HEK293 (cell line): ENCODE measurements around the gene MECR.

Source experiments
- CTCF ChIA-PET: fragments of 350-600 bp; formaldehyde crosslinking; extraction: SDS; loops from one replicate; lab custom pipeline; 2021; ENCODE audit warnings: antibody characterized with exemption; lab: Yijun Ruan, JAX
- POLR2A ChIA-PET: fragments of 300-600 bp; formaldehyde crosslinking; extraction: SDS; loops from one replicate; lab custom pipeline; 2020; ENCODE audit warnings: antibody characterized with exemption, inconsistent platforms; lab: Yijun Ruan, JAX
- H3K27ac ChIP-seq: fragments of 200-500 bp; sonication (Bioruptor generic); 2 replicates; pipeline ENCODE4 v1.5.1; 2014; ENCODE audit warnings: low read depth, low read length, control low read depth, inconsistent platforms; ENCODE audit errors: extremely low read depth
- H3K36me3 ChIP-seq, 2 experiments: fragments of 200-500 bp in 1 of 2; sonication (Bioruptor generic) in 1 of 2; 1 replicate in 1 of 2; 2 replicates in 1 of 2; pipeline ENCODE4 v1.5.1; 2014 to 2017; ENCODE audit warnings: inconsistent platforms in 2 of 2, low read length in 2 of 2; ENCODE audit not compliant: control insufficient read depth in 2 of 2, insufficient read depth in 1 of 2
- H3K4me1 ChIP-seq: fragments of 200-500 bp; sonication (Bioruptor generic); 2 replicates; pipeline ENCODE4 v1.5.1; 2014; ENCODE audit warnings: mild to moderate bottlenecking, low read length, inconsistent platforms; ENCODE audit not compliant: control insufficient read depth, insufficient read depth
- H3K4me3 ChIP-seq: 2 replicates; pipeline ENCODE4 v1.5.1; 2011; ENCODE audit warnings: low read depth, mild to moderate bottlenecking, control low read depth, low read length, moderate library complexity
- H3K9me3 ChIP-seq: fragments of 200-500 bp; sonication (Bioruptor generic); 2 replicates; pipeline ENCODE4 v1.5.1; 2014; ENCODE audit warnings: low read depth, low read length, inconsistent platforms; ENCODE audit not compliant: control insufficient read depth, insufficient read depth
- GFI1B ChIP-seq: fragments of 450-650 bp; formaldehyde crosslinking; IDR thresholded peaks from 2 replicates; pipeline ENCODE4 v1.5.1; 2016; ENCODE audit warnings: missing biosample characterization, missing genetic modification characterization
- GLI2 ChIP-seq: fragments of 450-650 bp; formaldehyde crosslinking; IDR thresholded peaks from 2 replicates; pipeline ENCODE4; 2017; ENCODE audit warnings: missing biosample characterization, missing genetic modification characterization, low read depth, borderline replicate concordance
- HIC1 ChIP-seq: fragments of 450-650 bp; formaldehyde crosslinking; IDR thresholded peaks from 2 replicates; pipeline ENCODE4 v1.5.1; 2016; ENCODE audit warnings: missing biosample characterization, missing genetic modification characterization
- KLF8 ChIP-seq: fragments of 450-650 bp; formaldehyde crosslinking; IDR thresholded peaks from 2 replicates; pipeline ENCODE4 v1.5.1; 2016; ENCODE audit warnings: missing biosample characterization, missing genetic modification characterization
- ZFHX2 ChIP-seq: fragments of 450-650 bp; formaldehyde crosslinking; conservative IDR thresholded peaks from 2 replicates; pipeline ENCODE4 v1.5.1; 2016; ENCODE audit warnings: missing biosample characterization, missing genetic modification characterization
- ZNF148 ChIP-seq: fragments of 450-650 bp; formaldehyde crosslinking; IDR thresholded peaks from 2 replicates; pipeline ENCODE4 v1.5.0; 2017; ENCODE audit warnings: missing biosample characterization, missing genetic modification characterization, borderline replicate concordance
- ZNF19 ChIP-seq: fragments of 450-650 bp; formaldehyde crosslinking; IDR thresholded peaks from 2 replicates; pipeline ENCODE4; 2016; ENCODE audit warnings: missing biosample characterization, missing genetic modification characterization, low read depth
- ZNF202 ChIP-seq: fragments of 450-650 bp; formaldehyde crosslinking; IDR thresholded peaks from 2 replicates; pipeline ENCODE4 v1.5.1; 2016; ENCODE audit warnings: missing biosample characterization, missing genetic modification characterization, borderline replicate concordance
- ZNF223 ChIP-seq: fragments of 450-650 bp; formaldehyde crosslinking; IDR thresholded peaks from 2 replicates; pipeline ENCODE4 v1.5.1; 2016; ENCODE audit warnings: missing biosample characterization, missing genetic modification characterization
- ZNF239 ChIP-seq: fragments of 450-650 bp; formaldehyde crosslinking; IDR thresholded peaks from 2 replicates; pipeline ENCODE4 v1.5.1; 2016; ENCODE audit warnings: missing biosample characterization, missing genetic modification characterization
- ZNF311 ChIP-seq: fragments of 450-650 bp; formaldehyde crosslinking; IDR thresholded peaks from 2 replicates; pipeline ENCODE4 v1.5.1; 2017; ENCODE audit warnings: missing biosample characterization, missing genetic modification characterization, borderline replicate concordance
- ZNF335 ChIP-seq: fragments of 450-650 bp; formaldehyde crosslinking; conservative IDR thresholded peaks from 2 replicates; pipeline ENCODE4 v1.5.1; 2016; ENCODE audit warnings: missing biosample characterization, missing genetic modification characterization
- ZNF37A ChIP-seq: fragments of 450-650 bp; IDR thresholded peaks from 2 replicates; pipeline ENCODE4 v1.5.1; 2018; ENCODE audit warnings: missing biosample characterization, missing genetic modification characterization
- ZNF48 ChIP-seq: fragments of 450-650 bp; formaldehyde crosslinking; IDR thresholded peaks from 2 replicates; pipeline ENCODE4 v1.5.1; 2016; ENCODE audit warnings: missing biosample characterization, missing genetic modification characterization
- ZNF501 ChIP-seq: fragments of 450-650 bp; formaldehyde crosslinking; IDR thresholded peaks from 2 replicates; pipeline ENCODE4 v1.5.1; 2016; ENCODE audit warnings: missing biosample characterization, missing genetic modification characterization
- ZNF510 ChIP-seq: fragments of 450-650 bp; formaldehyde crosslinking; IDR thresholded peaks from 2 replicates; pipeline ENCODE4 v1.5.1; 2018; ENCODE audit warnings: mild to moderate bottlenecking, missing genetic modification characterization, missing biosample characterization; ENCODE audit not compliant: insufficient replicate concordance
- ZNF624 ChIP-seq: fragments of 450-650 bp; formaldehyde crosslinking; IDR thresholded peaks from 2 replicates; pipeline ENCODE4 v1.5.1; 2017; ENCODE audit warnings: missing biosample characterization, missing genetic modification characterization
- ZSCAN4 ChIP-seq: fragments of 450-650 bp; formaldehyde crosslinking; IDR thresholded peaks from 2 replicates; pipeline ENCODE4 v1.5.1; 2017; ENCODE audit warnings: missing biosample characterization, missing genetic modification characterization
- ZSCAN5A ChIP-seq: fragments of 450-650 bp; formaldehyde crosslinking; IDR thresholded peaks from 2 replicates; pipeline ENCODE4 v1.5.1; 2016; ENCODE audit warnings: missing biosample characterization, missing genetic modification characterization

MECR gene

GRCh38 chr1:29217633-29218032, 13.1 kb downstream of the MECR start:
- Histone ChIP-seq H3K4me1 (no peaks in the 10 kb centered on the region), H3K4me3 (no peak overlapping the region), H3K27ac (no peak overlapping the region), H3K36me3 (peaks cover 14 to 61% of the 10 kb centered on the region in 2 experiments; a peak in 2 of 3 replicates), H3K9me3 (no peaks in the 10 kb centered on the region)
- POLR2A ChIA-PET: interaction anchor here (1.1 kb wide), 1 partner anchor 326 kb away, joined by 4 read pairs; no protein-coding TSS in a partner anchor
- peak; percentile 21; the same call in 1 of the 2 replicates for TF ChIP-seq ZFHX2 (tag by site-specific recombination)
- TF ChIP-seq ZNF202 (tag by site-specific recombination): no peak
- CTCF ChIA-PET: interaction anchor here (2.5 kb wide), 1 partner anchor 15 kb away, joined by 7 read pairs; no protein-coding TSS in a partner anchor

- CTCF ChIA-PET: interaction anchor here (0.7 kb wide), 1 partner anchor 190 kb away, joined by 3 read pairs; no protein-coding TSS in a partner anchor
- peaks cover 22 to 78% of the 10 kb centered on the region in 2 experiments; a peak in 2 of 3 replicates for H3K36me3 ChIP-seq
Observed at GRCh38 chr1:29213055-29213454, 17.7 kb downstream of the MECR start.

GRCh38 chr1:29211086-29212030, 19.4 kb downstream of the MECR start:
- TF ChIP-seq GLI2 (no peak), ZNF202 (tag by site-specific recombination) (no peak), ZNF501 (tag by site-specific recombination) (no peak), KLF8 (tag by site-specific recombination) (no peak), ZNF148 (tag by site-specific recombination) (no peak), ZSCAN4 (no peak)
- TF ChIP-seq, all 188 proteins: peak for 0
- POLR2A ChIA-PET: no interaction called here
- CTCF ChIA-PET: interaction anchor here (0.6 to 1.4 kb wide), 3 partner anchors 9 to 320 kb away, joined by 3 to 4 read pairs (median 3); no protein-coding TSS in a partner anchor
- Histone ChIP-seq H3K4me1 (no peaks in the 10 kb centered on the region), H3K36me3 (peaks cover 22 to 74% of the 10 kb centered on the region in 2 experiments; a peak in 2 of 3 replicates), H3K4me3 (no peak overlapping the region), H3K27ac (no peak overlapping the region), H3K9me3 (no peaks in the 10 kb centered on the region)

More at GRCh38 chr1:29213055-29213454, 17.7 kb downstream of the MECR start:
- Histone ChIP-seq H3K9me3 (no peaks in the 10 kb centered on the region), H3K4me1 (no peaks in the 10 kb centered on the region), H3K4me3 (no peak overlapping the region), H3K27ac (no peak overlapping the region)
- TF ChIP-seq ZNF223 (tag by site-specific recombination): no peak
- TF ChIP-seq ZNF624: no peak
- no peak for TF ChIP-seq HIC1
- TF ChIP-seq ZNF510: no peak
- no peak for TF ChIP-seq ZNF48 (tag by site-specific recombination)
- no peak for TF ChIP-seq ZNF239 (tag by site-specific recombination)
- TF ChIP-seq GFI1B: no peak
- no peak for TF ChIP-seq ZNF335
- no peak for TF ChIP-seq ZSCAN5A (tag by site-specific recombination)
- TF ChIP-seq ZNF311: no peak
- no peak for TF ChIP-seq ZNF37A (tag by site-specific recombination)
- no peak for TF ChIP-seq ZNF19 (tag by site-specific recombination)
- POLR2A ChIA-PET: no interaction called here
